HG02981 (cell line): ENCODE measurements around the gene LPCAT1.
"Not testable (repeated sequence)": the region's sequence is repeated elsewhere in the genome, so short reads cannot be mapped to it uniquely, and the experiment has no call there.

Experiments used
- ATAC-seq: cut with Tn5 transposase; IDR thresholded peaks from one replicate; pipeline ENCODE4 v1.9.1; 2021; ENCODE audit warnings: mild to moderate bottlenecking, moderate library complexity; ENCODE audit not compliant: unreplicated experiment

Gene LPCAT1

DNA sequence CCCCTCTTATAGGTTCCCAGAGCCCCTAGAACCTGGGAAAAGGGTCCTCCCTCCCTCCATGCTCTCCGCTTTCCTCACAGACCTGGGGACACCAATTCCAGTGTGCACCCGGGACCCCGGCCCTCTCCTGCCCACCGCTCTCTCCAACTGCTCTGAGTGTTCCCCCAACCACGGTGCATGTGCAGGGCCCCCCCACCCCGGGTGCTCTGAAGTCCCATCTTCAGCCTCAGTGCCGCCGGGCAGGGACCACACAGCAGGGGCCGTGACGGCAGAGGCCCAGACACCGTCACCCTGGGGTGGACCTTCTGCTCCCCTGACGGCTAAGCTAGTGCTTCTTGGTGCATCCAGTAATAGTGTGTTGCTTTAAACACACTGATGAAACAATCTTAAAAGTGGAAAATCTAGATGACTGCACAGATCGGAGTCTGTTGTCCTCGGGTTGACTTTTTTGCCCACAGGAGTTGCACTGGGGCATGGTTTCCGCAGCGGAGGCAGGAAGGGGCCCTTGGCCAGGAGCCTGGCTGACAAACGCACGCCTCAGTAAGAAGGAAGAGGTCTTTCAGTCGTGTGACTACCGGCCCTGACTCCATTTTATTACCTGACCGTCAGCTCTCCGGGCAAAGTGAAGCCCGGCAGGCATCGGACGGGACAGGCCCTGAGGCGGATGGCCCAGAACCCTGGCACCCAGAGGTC is 42.3 kb downstream of the LPCAT1 start:
- no peak for ATAC-seq

- no peak for ATAC-seq
Measured at GRCh38 chr5:1480806-1481205, 43.0 kb downstream of the LPCAT1 start.

DNA sequence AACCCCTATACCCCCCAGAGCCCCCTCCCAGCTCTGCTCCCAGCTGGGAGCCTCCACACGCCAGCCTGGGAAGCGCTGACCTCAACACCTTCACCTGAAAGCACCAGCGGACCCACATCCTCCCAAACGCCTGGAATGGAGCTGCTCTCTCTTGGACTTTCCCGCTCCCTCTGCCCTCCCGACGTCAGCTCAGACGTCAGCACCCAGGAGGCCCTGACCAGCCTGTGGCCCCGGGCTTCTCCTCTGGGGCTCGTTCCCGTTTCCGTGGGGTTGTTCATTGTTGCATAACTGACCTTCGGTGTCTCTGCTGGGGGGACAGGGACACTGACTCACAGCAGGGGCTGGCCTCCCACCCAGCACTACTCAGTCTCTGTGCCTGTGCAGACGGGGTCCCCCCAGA is 43.5 kb downstream of the LPCAT1 start:
- no peak for ATAC-seq

DNA sequence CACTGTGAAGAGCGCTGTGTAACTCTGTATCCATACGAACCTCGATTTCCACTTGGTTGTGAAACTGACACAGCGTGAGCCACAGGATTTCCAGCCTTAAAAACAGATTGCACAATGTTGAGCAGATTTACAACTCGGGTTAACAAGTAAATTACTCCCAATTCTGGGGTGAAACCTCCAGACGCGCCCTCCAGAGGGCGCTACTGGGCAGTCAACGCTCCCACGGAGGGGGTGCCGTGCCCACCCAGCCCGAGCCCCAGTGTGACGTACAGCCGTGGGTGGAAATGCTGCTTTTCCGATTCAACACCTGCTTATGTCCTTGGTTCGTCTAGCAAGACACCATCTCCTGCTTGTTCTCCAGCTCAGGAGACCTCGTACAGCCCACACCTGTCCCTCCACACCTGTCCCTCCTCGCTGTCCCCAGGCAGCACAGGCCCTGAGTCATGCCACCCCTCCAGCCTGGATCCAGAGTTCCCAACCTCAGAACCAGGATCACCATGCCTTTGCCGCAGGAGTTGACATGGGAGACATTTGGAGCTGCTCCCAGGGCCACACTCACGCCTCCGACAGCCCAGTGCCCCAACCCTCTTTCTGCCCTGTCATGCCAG is 44.1 kb downstream of the LPCAT1 start:
- no peak for ATAC-seq

DNA sequence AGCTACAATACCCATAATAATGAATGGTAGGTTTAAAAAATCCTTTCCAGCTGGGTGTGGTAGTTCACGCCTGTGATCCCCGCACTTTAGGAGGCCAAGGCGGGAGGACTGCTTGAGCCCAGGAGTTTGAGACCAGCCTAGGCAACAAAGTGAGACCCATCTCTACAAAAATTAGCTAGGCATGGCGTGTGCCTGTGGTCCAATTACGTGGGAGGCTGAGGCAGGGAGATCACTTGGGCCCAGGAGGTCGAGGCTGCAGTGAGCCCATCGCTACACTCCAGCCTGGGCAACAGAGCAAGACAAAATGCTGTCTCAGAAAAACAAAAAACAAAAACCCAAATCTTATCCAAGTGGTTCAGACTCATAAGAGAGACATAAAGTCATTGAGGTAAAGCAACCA is 44.7 kb downstream of the LPCAT1 start:
- ATAC-seq = no peak

DNA sequence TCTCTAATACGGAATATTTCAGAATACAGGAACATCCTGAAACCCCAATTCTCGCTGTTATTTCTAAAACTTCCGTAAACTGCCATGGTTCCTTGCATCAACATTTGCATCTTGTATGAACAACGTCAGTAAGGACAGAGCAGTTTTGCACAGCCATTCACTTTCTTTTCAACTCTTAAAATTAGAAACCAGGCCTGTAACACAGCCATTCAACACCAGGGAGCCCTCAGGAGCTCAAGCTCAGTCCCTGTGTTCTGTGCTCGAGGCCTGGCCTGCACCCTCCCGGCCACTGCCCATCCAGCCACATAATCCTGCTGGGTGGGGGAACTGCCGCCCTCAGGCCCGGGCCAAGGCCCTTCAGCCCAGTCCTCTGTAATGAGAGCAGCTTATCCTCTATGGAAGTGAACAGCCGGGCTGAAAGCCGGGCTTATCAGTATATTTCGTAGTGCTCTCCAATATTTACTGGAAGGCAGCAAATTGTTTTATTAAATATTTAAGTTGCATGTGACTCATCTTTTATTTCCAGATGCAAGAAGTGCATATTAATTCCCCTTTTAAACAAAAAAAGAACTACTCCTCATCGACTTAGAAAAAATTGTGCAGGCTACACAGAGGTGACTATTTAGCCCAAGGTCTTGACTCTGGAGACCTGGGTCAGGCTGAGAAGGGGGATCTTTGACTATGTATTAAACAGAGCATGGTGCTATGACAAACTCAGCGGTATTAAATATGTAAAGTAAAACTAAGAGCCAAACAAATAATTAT is 45.3 kb downstream of the LPCAT1 start:
- no peak for ATAC-seq

GRCh38 chr5:1477341-1477740 is 46.4 kb downstream of the LPCAT1 start:
- ATAC-seq = no peak

DNA sequence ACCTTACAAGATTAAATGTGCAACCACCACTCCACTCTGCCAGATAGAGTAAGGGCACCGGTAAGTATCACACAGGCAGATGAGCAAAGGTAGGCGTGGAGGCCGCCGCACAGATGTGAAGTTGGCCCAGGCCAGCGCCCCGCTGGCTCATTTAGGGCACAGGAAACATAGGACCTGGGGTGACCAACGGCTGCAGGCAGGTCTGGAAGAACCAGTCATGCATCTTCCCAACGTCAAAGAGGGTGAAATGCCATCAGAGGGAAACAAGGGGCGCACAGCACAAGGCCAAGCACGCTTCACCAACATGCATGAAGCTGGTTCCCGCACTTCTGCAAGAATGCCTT is 46.8 kb downstream of the LPCAT1 start:
- no peak for ATAC-seq

GRCh38 chr5:1476181-1476966 is 47.4 kb downstream of the LPCAT1 start:
- no peak for ATAC-seq

GRCh38 chr5:1475544-1475900 is 48.2 kb downstream of the LPCAT1 start:
- not testable (repeated sequence) for ATAC-seq

- ATAC-seq = no peak
Measured at GRCh38 chr5:1474866-1475543, 48.8 kb downstream of the LPCAT1 start.

GRCh38 chr5:1474183-1474839 is 49.4 kb downstream of the LPCAT1 start:
- ATAC-seq = no peak

GRCh38 chr5:1473746-1474145 is 50.0 kb downstream of the LPCAT1 start:
- no peak for ATAC-seq

GRCh38 chr5:1472964-1473628 is 50.7 kb downstream of the LPCAT1 start:
- no peak for ATAC-seq

GRCh38 chr5:1471997-1472963 is 51.5 kb downstream of the LPCAT1 start:
- no peak for ATAC-seq

- ATAC-seq = no peak
Measured at GRCh38 chr5:1471240-1471853, 52.4 kb downstream of the LPCAT1 start.

DNA sequence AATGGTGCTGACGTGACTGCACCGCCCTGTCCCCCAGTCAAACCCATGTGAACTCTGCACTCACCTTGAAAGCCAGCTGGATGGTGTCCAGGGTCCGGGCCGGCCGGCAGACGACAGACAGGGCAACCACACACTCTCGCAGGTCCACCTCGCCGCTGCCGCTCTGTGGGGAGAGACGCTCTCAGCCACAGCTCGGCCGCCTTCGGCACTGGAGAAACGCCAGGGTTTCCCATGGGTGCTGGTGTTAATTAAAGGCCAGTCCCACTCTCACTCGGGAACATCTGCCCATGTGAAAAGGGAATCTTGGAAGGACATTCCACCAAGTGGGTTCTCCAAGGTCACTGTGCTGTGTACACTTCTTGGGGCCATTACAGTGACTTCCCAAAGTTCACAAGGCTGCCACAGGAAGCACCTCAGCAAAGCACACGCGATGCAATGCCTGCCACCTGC is 53.0 kb downstream of the LPCAT1 start:
- no peak for ATAC-seq
